Measurements from ENCODE around the gene PTPRZ1. TPM values are rescaled to one million over a fixed set of nuclear protein-coding genes. Genes with fewer than 3 reads are reported as not detected.

PTPRZ1 gene
- total RNA-seq, 1 experiment from 2014 or later, result 105 TPM

DNA sequence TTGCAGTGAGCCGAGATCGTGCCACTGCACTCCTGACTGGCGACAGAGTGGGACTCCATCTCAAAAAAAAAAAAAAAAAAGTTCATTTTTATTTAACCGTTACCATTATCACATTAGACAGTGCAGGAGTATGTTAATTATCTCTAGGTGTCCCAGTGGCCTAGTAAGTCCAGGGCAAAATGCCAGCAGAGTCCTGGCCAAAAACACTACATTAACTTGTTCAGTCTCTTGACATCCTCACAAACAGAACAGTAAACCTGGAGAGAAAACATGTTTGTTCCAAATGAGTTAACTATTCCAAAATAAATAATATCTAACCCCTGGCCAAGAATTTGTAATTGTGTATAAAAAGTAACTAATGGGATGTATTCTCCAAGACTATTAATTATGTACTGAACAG, 43.2 kb downstream of the PTPRZ1 start (continued):
- TF ChIP-seq, protein P1, sequence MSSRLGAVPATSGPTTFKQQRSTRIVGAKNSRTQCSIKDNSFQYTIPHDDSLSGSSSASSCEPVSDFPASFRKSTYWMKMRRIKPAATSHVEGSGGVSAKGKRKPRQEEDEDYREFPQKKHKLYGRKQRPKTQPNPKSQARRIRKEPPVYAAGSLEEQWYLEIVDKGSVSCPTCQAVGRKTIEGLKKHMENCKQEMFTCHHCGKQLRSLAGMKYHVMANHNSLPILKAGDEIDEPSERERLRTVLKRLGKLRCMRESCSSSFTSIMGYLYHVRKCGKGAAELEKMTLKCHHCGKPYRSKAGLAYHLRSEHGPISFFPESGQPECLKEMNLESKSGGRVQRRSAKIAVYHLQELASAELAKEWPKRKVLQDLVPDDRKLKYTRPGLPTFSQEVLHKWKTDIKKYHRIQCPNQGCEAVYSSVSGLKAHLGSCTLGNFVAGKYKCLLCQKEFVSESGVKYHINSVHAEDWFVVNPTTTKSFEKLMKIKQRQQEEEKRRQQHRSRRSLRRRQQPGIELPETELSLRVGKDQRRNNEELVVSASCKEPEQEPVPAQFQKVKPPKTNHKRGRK (CRISPR knock-in tag; IDR thresholded peaks at IDR 0.05; ENCODE audit: borderline replicate concordance), result no peak
- no peak for TF ChIP-seq TCF7 (CRISPR knock-in tag; IDR thresholded peaks at IDR 0.05; ENCODE audit: low read depth)
- no peak for TF ChIP-seq NFYB (CRISPR knock-in tag; conservative IDR thresholded peaks at IDR 0.05; ENCODE audit: low read depth)
- no peak for TF ChIP-seq ZNF232 (CRISPR knock-in tag; IDR thresholded peaks at IDR 0.05)

DNA sequence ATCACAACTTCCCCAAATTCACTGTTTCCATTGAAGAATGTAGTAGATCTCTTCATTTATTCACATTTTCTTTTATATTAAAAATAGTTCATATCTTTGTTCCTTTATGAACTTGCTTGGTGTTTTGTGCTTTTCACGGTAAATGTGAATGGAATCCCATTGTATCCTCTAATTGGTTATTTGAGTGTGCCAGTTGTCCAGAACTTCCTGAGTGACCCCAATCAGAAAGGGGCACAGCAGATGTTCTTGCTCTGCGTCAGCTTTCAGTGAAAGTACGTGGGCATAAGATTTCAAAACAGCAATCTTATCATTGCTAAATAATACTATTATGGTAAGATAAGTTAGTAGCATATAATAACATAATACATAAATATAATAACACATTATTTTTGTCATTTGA, 47.0 kb downstream of the PTPRZ1 start:
- ChIA-PET POLR2A (no interaction called here), CTCF (interaction anchor here (0.6 kb wide), 1 partner anchor 28 kb away, joined by 3 read pairs; no protein-coding TSS in a partner anchor)
- Mint-ChIP-seq H3K9me3 (no peaks in the 10 kb centered on the region), H3K27me3 (ENCODE audit: low read depth) (no peaks in the 10 kb centered on the region), H3K4me1 (peaks cover 53% of the 10 kb centered on the region), H3K27ac (no peak overlapping the region), H3K36me3 (no peaks in the 10 kb centered on the region), H3K4me3 (no peak overlapping the region)
- TF ChIP-seq OVOL2 (CRISPR knock-in tag; IDR thresholded peaks at IDR 0.05; ENCODE audit: borderline replicate concordance) (no peak), ZNF423 (CRISPR knock-in tag; IDR thresholded peaks at IDR 0.05) (no peak), NFE2L1 (CRISPR knock-in tag; IDR thresholded peaks at IDR 0.05) (no peak)
- DNase-seq (ENCODE audit: low spot score) (no peak), ATAC-seq (no peak)

DNA sequence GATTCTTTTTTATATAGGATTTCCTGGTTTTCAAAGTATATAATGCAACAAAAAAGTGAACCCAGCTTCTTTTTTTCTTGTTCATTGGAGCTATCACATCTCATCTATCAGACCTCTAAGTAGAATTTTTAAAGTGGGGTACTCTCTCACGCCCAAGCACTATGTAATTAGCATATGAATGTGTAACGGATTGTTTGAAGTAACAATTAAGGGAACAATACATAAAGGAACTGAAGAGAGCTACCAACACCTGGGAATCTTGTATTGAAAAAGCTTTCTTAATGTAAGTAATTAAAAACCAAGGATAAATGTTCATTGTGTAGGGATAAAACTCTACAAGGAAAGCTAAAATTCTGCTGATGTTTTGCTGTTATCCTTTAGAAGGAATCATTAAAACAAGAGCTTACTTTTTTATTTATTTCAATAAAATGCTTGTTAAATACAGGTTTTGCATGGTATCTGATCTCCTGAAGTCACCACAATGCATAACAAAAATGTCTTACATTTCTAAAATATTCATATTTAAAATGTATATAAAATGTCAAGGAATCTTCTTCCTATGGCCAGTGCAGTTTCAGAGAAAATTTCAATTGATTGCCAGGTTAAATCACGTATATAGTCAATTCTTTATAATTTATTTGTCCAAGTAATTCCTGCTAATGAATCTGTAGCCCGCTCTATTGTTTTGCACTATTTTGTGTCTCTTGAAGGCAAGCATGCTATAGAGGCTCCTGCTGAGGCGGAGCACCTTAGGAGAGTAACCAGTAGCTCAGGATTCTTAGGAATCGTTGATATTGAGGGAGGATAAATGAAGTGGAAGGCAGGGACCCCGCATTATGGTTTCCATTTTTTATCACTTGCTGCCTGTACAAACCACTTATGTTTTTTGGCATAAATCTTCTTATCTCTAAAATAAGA, 51.6 kb downstream of the PTPRZ1 start:
- ATAC-seq (peak; percentile 84), DNase-seq (ENCODE audit: low spot score) (no peak)
- ChIA-PET CTCF (interaction anchor here (0.6 to 2.1 kb wide), 5 partner anchors 10 to 70 kb away, joined by 3 to 22 read pairs (median 6); no protein-coding TSS in a partner anchor), POLR2A (interaction anchor here (0.6 kb wide), 4 partner anchors 9 to 445 kb away, joined by 3 to 6 read pairs (median 4); no protein-coding TSS in a partner anchor)
- Mint-ChIP-seq H3K4me3 (0 out of 2 replicates have a peak overlapping the region, but pooled peaks have one; percentile 22), H3K4me1 (peaks cover 63% of the 10 kb centered on the region), H3K27me3 (ENCODE audit: low read depth) (no peaks in the 10 kb centered on the region), H3K36me3 (peaks cover 4% of the 10 kb centered on the region), H3K27ac (peak overlapping the region; percentile 90; the same call in 1 of the 2 replicates), H3K9me3 (no peaks in the 10 kb centered on the region)
- TF ChIP-seq, protein P2, sequence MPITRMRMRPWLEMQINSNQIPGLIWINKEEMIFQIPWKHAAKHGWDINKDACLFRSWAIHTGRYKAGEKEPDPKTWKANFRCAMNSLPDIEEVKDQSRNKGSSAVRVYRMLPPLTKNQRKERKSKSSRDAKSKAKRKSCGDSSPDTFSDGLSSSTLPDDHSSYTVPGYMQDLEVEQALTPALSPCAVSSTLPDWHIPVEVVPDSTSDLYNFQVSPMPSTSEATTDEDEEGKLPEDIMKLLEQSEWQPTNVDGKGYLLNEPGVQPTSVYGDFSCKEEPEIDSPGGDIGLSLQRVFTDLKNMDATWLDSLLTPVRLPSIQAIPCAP (CRISPR knock-in tag; IDR thresholded peaks at IDR 0.05), result no peak
- TF ChIP-seq NFYB (CRISPR knock-in tag; conservative IDR thresholded peaks at IDR 0.05; ENCODE audit: low read depth), result no peak
- TF ChIP-seq RELA (CRISPR knock-in tag; IDR thresholded peaks at IDR 0.05; ENCODE audit: borderline replicate concordance), result no peak
- TF ChIP-seq, protein P3, sequence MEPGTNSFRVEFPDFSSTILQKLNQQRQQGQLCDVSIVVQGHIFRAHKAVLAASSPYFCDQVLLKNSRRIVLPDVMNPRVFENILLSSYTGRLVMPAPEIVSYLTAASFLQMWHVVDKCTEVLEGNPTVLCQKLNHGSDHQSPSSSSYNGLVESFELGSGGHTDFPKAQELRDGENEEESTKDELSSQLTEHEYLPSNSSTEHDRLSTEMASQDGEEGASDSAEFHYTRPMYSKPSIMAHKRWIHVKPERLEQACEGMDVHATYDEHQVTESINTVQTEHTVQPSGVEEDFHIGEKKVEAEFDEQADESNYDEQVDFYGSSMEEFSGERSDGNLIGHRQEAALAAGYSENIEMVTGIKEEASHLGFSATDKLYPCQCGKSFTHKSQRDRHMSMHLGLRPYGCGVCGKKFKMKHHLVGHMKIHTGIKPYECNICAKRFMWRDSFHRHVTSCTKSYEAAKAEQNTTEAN (CRISPR knock-in tag; IDR thresholded peaks at IDR 0.05), result no peak
- TF ChIP-seq OVOL2 (CRISPR knock-in tag; IDR thresholded peaks at IDR 0.05; ENCODE audit: borderline replicate concordance), result no peak
- TF ChIP-seq GABPB1 (CRISPR knock-in tag; IDR thresholded peaks at IDR 0.05), result no peak
- TF ChIP-seq, protein P4, sequence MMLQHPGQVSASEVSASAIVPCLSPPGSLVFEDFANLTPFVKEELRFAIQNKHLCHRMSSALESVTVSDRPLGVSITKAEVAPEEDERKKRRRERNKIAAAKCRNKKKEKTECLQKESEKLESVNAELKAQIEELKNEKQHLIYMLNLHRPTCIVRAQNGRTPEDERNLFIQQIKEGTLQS (CRISPR knock-in tag; conservative IDR thresholded peaks at IDR 0.05), result no peak
- TF ChIP-seq ZNF317 (CRISPR knock-in tag; IDR thresholded peaks at IDR 0.05; ENCODE audit: borderline replicate concordance, low read depth), result no peak
- TF ChIP-seq FOXP1 (CRISPR knock-in tag; IDR thresholded peaks at IDR 0.05; ENCODE audit: borderline replicate concordance), result no peak
- TF ChIP-seq, protein P5, sequence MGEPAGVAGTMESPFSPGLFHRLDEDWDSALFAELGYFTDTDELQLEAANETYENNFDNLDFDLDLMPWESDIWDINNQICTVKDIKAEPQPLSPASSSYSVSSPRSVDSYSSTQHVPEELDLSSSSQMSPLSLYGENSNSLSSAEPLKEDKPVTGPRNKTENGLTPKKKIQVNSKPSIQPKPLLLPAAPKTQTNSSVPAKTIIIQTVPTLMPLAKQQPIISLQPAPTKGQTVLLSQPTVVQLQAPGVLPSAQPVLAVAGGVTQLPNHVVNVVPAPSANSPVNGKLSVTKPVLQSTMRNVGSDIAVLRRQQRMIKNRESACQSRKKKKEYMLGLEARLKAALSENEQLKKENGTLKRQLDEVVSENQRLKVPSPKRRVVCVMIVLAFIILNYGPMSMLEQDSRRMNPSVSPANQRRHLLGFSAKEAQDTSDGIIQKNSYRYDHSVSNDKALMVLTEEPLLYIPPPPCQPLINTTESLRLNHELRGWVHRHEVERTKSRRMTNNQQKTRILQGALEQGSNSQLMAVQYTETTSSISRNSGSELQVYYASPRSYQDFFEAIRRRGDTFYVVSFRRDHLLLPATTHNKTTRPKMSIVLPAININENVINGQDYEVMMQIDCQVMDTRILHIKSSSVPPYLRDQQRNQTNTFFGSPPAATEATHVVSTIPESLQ (CRISPR knock-in tag; IDR thresholded peaks at IDR 0.05), result no peak
- no peak for TF ChIP-seq ZNF671 (CRISPR knock-in tag; IDR thresholded peaks at IDR 0.05)
- no peak for TF ChIP-seq HMGA2 (CRISPR knock-in tag; IDR thresholded peaks at IDR 0.05)
- no peak for TF ChIP-seq ZNF416 (CRISPR knock-in tag; IDR thresholded peaks at IDR 0.05)
- TF ChIP-seq, protein P6, sequence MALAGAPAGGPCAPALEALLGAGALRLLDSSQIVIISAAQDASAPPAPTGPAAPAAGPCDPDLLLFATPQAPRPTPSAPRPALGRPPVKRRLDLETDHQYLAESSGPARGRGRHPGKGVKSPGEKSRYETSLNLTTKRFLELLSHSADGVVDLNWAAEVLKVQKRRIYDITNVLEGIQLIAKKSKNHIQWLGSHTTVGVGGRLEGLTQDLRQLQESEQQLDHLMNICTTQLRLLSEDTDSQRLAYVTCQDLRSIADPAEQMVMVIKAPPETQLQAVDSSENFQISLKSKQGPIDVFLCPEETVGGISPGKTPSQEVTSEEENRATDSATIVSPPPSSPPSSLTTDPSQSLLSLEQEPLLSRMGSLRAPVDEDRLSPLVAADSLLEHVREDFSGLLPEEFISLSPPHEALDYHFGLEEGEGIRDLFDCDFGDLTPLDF (CRISPR knock-in tag; IDR thresholded peaks at IDR 0.05), result no peak
- TF ChIP-seq ESRRA (CRISPR knock-in tag; IDR thresholded peaks at IDR 0.05; ENCODE audit: borderline replicate concordance), result no peak
- TF ChIP-seq, protein P7, sequence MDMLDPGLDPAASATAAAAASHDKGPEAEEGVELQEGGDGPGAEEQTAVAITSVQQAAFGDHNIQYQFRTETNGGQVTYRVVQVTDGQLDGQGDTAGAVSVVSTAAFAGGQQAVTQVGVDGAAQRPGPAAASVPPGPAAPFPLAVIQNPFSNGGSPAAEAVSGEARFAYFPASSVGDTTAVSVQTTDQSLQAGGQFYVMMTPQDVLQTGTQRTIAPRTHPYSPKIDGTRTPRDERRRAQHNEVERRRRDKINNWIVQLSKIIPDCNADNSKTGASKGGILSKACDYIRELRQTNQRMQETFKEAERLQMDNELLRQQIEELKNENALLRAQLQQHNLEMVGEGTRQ (CRISPR knock-in tag; IDR thresholded peaks at IDR 0.05), result no peak
- no peak for TF ChIP-seq TEAD4 (CRISPR knock-in tag; IDR thresholded peaks at IDR 0.05)

Data from WTC11 (cell line).